ENCODE data around the gene TEP1.

DNA sequence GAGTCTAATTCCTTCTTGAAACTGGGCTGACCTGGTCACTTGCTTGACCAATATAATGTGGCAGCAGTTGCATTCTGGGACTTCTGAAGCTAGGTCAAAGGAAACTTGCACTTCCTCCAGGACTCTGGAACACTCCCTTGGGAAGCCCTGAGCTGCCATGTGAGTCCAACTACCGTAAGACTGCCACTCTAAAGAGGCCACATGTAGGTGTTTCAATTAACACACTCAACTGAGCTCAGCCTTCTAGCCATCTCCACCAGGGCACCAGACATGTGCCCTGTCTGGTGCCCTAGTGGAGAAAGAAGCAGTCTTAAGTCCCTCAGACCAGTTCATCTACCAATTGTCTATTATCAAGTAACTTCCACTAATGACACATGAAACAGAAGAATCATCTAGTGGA is 6.1 kb upstream of the TEP1 start:
- TF ChIP-seq, protein P1, sequence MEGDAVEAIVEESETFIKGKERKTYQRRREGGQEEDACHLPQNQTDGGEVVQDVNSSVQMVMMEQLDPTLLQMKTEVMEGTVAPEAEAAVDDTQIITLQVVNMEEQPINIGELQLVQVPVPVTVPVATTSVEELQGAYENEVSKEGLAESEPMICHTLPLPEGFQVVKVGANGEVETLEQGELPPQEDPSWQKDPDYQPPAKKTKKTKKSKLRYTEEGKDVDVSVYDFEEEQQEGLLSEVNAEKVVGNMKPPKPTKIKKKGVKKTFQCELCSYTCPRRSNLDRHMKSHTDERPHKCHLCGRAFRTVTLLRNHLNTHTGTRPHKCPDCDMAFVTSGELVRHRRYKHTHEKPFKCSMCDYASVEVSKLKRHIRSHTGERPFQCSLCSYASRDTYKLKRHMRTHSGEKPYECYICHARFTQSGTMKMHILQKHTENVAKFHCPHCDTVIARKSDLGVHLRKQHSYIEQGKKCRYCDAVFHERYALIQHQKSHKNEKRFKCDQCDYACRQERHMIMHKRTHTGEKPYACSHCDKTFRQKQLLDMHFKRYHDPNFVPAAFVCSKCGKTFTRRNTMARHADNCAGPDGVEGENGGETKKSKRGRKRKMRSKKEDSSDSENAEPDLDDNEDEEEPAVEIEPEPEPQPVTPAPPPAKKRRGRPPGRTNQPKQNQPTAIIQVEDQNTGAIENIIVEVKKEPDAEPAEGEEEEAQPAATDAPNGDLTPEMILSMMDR (conservative IDR thresholded peaks at IDR 0.05; ENCODE audit: low read depth in 2 of 2), result no peak
- TF ChIP-seq POLR2AphosphoS5 (IDR thresholded peaks at IDR 0.05; ENCODE audit: low read depth), result no peak
- TF ChIP-seq EZH2 (IDR thresholded peaks at IDR 0.05; ENCODE audit: low read depth, unreplicated experiment), result no peak
- TF ChIP-seq, protein P2, sequence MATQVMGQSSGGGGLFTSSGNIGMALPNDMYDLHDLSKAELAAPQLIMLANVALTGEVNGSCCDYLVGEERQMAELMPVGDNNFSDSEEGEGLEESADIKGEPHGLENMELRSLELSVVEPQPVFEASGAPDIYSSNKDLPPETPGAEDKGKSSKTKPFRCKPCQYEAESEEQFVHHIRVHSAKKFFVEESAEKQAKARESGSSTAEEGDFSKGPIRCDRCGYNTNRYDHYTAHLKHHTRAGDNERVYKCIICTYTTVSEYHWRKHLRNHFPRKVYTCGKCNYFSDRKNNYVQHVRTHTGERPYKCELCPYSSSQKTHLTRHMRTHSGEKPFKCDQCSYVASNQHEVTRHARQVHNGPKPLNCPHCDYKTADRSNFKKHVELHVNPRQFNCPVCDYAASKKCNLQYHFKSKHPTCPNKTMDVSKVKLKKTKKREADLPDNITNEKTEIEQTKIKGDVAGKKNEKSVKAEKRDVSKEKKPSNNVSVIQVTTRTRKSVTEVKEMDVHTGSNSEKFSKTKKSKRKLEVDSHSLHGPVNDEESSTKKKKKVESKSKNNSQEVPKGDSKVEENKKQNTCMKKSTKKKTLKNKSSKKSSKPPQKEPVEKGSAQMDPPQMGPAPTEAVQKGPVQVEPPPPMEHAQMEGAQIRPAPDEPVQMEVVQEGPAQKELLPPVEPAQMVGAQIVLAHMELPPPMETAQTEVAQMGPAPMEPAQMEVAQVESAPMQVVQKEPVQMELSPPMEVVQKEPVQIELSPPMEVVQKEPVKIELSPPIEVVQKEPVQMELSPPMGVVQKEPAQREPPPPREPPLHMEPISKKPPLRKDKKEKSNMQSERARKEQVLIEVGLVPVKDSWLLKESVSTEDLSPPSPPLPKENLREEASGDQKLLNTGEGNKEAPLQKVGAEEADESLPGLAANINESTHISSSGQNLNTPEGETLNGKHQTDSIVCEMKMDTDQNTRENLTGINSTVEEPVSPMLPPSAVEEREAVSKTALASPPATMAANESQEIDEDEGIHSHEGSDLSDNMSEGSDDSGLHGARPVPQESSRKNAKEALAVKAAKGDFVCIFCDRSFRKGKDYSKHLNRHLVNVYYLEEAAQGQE (IDR thresholded peaks at IDR 0.05; ENCODE audit: unreplicated experiment), result no peak
- TF ChIP-seq ZNF114 (CRISPR knock-in tag; IDR thresholded peaks at IDR 0.05), result no peak
- no peak for TF ChIP-seq EZH2phosphoT487 (IDR thresholded peaks at IDR 0.05; ENCODE audit: unreplicated experiment)
- no peak for TF ChIP-seq JUNB (IDR thresholded peaks at IDR 0.05; ENCODE audit: unreplicated experiment)
- no peak for TF ChIP-seq CREB1 (CRISPR knock-in tag; IDR thresholded peaks at IDR 0.05; ENCODE audit: low read depth)
